ENCODE results near the gene OBI1. TPM values are rescaled to one million over a fixed set of nuclear protein-coding genes. Genes with fewer than 3 reads are reported as not detected.

The OBI1 gene
- total RNA-seq, 1 donor = 20.0 TPM

DNA sequence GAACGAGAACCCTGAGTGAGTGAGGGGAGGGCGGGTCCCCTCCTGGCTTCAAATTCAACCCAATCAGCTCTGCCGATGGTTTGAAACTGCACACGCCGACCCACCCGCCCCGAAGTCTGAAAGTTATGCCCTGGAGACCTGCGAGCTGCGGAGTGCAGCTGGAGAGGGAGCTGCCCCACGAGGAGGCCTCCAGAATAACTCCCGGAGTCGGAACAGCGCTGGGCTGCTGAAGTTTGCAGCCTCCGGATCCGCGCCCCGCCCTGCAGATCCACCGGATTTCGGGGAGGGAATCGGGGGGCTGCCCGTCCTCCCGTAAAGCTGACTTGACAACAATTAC is 62.6 kb downstream of the OBI1 start:
- no peak for DNase-seq (ENCODE audit: low read depth)
- H3K4me3 ChIP-seq (ENCODE audit: low read depth, low read length) = no peak overlapping the region
- no peak for TF ChIP-seq CTCF (IDR thresholded peaks at IDR 0.05; ENCODE audit: insufficient read depth, low read length)

- no peak for TF ChIP-seq CTCF (IDR thresholded peaks at IDR 0.05; ENCODE audit: insufficient read depth, low read length)
Observed at GRCh38 chr13:78595495-78596398, 63.2 kb downstream of the OBI1 start.

GRCh38 chr13:78594456-78594975 is 64.4 kb downstream of the OBI1 start:
- DNase-seq (ENCODE audit: low read depth) = no peak
- TF ChIP-seq CTCF (IDR thresholded peaks at IDR 0.05; ENCODE audit: insufficient read depth, low read length) = no peak
- no peak overlapping the region for H3K4me3 ChIP-seq (ENCODE audit: low read depth, low read length)

More at GRCh38 chr13:78595495-78596398, 63.2 kb downstream of the OBI1 start:
- H3K4me3 ChIP-seq (ENCODE audit: low read depth, low read length) = no peak overlapping the region
- DNase-seq (ENCODE audit: low read depth) = no peak

DNA sequence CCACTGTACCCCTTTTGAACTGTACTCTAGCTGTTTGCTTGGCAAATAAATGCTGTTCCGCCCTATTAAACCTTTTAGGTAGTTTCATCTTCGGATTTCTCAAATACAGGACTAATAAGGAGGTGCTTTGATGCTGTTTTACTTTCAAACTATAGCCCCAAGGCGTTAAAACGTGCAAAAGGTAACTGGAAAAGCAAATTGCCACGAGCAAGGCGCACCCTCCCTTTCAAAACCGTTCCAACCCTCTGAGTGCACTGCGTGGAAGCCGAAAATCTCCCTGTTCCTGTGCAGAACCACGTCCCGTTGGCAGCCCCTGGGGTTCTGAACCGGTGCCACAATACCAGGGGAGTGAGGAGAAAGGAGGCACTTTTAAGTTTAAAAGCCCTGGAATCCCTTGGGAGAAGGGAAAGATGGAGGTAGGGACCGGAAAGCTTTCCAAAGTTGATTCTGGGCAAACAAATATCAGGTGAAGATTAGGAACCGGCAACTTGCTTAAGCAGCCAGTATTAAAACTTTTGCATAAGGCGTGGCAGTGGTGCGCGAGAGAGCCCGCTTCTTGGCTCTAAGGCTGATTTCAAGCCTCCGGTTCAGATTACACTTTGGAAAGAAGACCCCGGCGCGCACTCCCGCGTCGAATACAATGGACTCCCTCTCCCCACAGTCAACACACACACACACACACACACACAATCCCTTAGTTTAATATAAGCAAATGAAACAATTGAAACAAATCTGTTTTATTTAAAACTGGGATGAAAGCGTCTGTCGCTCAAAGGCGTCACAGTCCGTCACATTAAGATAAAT is 65.1 kb downstream of the OBI1 start:
- no peak overlapping the region for H3K4me3 ChIP-seq (ENCODE audit: low read depth, low read length)
- no peak for TF ChIP-seq CTCF (IDR thresholded peaks at IDR 0.05; ENCODE audit: insufficient read depth, low read length)
- no peak for DNase-seq (ENCODE audit: low read depth)

GRCh38 chr13:78593129-78593528 is 65.8 kb downstream of the OBI1 start:
- DNase-seq (ENCODE audit: low read depth) = no peak
- no peak for TF ChIP-seq CTCF (IDR thresholded peaks at IDR 0.05; ENCODE audit: insufficient read depth, low read length)
- H3K4me3 ChIP-seq (ENCODE audit: low read depth, low read length) = no peak overlapping the region

GRCh38 chr13:78592584-78592983 is 66.4 kb downstream of the OBI1 start:
- H3K4me3 ChIP-seq (ENCODE audit: low read depth, low read length) = no peak overlapping the region
- TF ChIP-seq CTCF (IDR thresholded peaks at IDR 0.05; ENCODE audit: insufficient read depth, low read length) = no peak
- no peak for DNase-seq (ENCODE audit: low read depth)
